Transverse colon (tissue), 4 donors: Measurements from ENCODE around the gene VWCE.

Experiments
- EP300 ChIP-seq: sonication (generic); formaldehyde crosslinking; IDR thresholded peaks from one replicate; pipeline ENCODE4 v1.6.1; 2017; ENCODE audit warnings: antibody characterized with exemption, low read depth
- POLR2A ChIP-seq: fragments of 450-650 bp; IDR thresholded peaks from one replicate; pipeline ENCODE4 v1.6.1; 2016; ENCODE audit warnings: antibody characterized with exemption, mild to moderate bottlenecking, moderate library complexity
- POLR2AphosphoS5 ChIP-seq, 3 donors: sonication (generic); formaldehyde crosslinking; IDR thresholded peaks; one replicate each; pipeline ENCODE4 v1.6.1; 2016; ENCODE audit warnings: antibody characterized with exemption in 3 of 3
- TF ChIP-seq, protein P1 (sequence below), 5 experiments: fragments of 200-600 bp in 3 of 5; fragments of 450-650 bp in 2 of 5; sonication (generic) in 3 of 5; IDR thresholded peaks; 1 replicate in 2 of 5; 2 replicates in 3 of 5; pipeline ENCODE4 v1.5.1; 2016 to 2017; ENCODE audit warnings: antibody characterized with exemption in 5 of 5, inconsistent platforms in 3 of 5, mild to moderate bottlenecking in 2 of 5, moderate library complexity in 1 of 5

DNA sequence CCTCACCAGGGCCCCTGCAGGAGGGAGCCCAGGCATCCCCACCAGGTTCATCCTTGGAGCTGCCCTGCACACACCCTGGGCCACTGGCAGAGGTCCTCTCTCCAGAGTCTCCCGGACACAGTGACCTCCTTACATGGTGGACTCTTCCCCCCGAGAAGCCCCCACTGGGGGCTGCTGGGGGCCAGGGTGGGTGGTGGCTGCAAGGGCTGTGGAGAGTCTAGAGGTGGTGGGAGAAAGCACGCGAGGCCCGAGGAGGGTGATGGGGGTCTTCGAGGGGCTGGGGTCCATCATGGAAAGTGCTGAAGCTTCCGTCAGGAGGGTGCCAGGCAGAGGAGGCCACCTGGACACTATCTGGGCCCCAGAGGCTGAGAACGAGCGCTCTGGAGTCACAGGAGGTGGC lies 36.6 kb downstream of the VWCE start:
- TF ChIP-seq, protein P1, sequence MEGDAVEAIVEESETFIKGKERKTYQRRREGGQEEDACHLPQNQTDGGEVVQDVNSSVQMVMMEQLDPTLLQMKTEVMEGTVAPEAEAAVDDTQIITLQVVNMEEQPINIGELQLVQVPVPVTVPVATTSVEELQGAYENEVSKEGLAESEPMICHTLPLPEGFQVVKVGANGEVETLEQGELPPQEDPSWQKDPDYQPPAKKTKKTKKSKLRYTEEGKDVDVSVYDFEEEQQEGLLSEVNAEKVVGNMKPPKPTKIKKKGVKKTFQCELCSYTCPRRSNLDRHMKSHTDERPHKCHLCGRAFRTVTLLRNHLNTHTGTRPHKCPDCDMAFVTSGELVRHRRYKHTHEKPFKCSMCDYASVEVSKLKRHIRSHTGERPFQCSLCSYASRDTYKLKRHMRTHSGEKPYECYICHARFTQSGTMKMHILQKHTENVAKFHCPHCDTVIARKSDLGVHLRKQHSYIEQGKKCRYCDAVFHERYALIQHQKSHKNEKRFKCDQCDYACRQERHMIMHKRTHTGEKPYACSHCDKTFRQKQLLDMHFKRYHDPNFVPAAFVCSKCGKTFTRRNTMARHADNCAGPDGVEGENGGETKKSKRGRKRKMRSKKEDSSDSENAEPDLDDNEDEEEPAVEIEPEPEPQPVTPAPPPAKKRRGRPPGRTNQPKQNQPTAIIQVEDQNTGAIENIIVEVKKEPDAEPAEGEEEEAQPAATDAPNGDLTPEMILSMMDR (IDR thresholded peaks at IDR 0.05) = no peak
- no peak for TF ChIP-seq POLR2AphosphoS5 (IDR thresholded peaks at IDR 0.05)
- no peak for TF ChIP-seq POLR2A
- TF ChIP-seq EP300 = no peak
